GM18498 (cell line): Measurements from ENCODE around the gene SPEN.
A peak's percentile ranks its signal among the peaks of the same experiment; 100 is the strongest.
"Not testable (repeated sequence)": the region's sequence is repeated elsewhere in the genome, so short reads cannot be mapped to it uniquely, and the experiment has no call there.

Source experiments
- ATAC-seq: cut with Tn5 transposase; IDR thresholded peaks from one replicate; pipeline ENCODE4 v1.9.1; 2021; ENCODE audit warnings: mild to moderate bottlenecking, moderate library complexity; ENCODE audit not compliant: unreplicated experiment

SPEN gene

DNA sequence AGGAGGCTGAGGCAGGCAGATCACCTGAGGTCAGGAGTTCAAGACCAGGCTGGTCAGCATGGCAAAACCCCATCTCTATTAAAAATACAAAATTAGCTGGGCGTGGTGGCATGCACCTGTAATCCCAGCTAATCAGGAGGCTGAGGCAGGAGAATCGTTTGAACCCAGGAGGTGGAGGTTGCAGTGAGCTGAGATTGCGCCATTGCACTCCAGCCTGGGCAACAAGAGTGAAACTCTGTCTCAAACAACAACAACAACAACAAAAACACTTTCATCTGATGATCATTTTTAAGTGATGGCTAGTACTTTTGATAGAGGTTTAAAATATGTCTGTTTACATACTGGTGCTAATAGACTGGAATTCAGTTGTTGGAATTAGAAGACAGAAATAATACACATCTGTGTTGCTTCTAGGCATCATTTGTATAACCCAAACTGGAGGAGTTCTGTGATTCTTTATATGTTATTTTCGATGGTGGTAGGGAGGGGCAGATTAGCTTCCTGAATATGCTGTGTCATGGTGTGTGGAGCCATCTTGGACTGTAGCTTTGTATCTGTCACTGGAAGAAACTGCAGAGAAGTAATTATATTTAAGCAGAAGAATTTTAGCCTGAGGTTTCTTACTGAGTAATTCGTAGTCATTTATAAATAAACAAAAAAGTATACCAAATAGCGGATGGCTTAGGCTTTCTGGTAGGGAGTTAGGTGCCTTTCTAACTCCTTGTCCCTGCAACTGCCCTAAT lies 45.5 kb downstream of the SPEN start:
- ATAC-seq, result not testable (repeated sequence)

DNA sequence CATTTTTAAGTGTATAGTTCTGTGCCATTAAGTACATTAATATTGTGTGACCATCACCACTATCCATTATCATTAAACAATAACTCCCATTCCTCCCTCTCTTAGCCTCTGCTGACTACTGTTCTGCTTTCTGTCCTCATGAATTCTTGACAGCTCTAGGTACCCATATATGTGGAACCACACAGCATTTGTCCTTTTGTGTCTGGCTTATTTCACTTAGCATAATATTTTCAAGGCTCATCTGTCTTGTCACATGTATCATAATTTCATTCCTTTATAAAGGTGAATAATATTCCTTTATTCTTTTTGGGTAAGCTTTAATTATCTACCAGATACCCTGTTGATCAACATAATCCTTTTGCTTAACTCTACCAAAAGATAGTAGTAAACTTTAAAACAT lies 47.7 kb downstream of the SPEN start:
- no peak for ATAC-seq

DNA sequence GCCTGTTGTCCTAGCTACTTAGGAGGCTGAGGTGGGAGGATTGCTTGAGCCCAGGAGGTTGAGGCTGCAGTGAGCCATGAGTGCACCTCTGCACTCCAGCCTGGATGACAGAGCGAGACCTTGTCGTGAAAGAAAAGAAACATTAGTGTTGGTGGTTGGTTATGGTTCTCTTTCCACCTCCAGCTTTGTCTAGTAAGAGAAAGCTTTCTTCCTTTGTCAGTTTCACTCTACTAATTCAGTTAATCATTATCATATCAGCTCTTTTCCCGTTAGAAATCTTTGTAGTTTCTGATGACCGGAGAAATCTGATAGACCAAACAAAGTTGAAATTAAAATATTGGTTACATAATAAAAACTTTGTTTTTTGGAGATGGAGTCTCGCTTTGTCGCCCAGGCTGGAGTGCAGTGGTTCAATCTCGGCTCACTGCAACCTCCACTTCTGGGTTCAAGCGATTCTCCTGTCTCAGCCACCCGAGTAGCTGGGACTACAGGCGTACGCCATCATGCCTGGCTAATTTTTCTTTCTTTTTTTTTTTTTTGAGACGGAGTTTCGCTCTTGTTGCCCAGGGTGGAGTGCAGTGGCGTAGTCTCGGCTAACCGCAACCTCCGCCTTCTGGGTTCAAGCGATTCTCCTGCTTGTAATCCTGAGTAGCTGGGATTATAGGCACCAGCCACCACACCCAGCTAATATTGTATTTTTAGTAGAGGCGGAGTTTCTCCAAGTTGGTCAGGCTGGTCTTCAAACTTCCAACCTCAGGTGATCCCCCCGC lies 49.5 kb downstream of the SPEN start:
- ATAC-seq, result not testable (repeated sequence)

DNA sequence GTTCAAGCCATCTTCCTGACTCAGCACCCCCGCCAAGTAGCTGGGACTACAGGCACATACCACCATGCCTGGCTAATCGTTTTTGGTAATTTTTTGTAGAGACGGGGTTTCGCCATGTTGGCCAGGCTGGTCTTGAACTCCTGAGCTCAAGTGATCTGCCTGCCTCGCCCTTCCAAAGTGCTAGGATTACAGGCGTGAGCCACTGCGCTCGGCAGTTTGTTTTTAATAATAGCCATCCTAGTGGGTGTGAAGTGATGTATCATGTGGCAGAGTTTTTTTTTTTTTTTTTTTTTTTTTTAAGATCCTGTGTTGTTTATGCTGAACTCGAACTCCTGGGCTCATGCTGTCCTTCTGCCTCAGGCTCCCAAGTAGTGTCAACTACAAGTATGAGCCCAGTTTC lies 51.8 kb downstream of the SPEN start:
- no peak for ATAC-seq

DNA sequence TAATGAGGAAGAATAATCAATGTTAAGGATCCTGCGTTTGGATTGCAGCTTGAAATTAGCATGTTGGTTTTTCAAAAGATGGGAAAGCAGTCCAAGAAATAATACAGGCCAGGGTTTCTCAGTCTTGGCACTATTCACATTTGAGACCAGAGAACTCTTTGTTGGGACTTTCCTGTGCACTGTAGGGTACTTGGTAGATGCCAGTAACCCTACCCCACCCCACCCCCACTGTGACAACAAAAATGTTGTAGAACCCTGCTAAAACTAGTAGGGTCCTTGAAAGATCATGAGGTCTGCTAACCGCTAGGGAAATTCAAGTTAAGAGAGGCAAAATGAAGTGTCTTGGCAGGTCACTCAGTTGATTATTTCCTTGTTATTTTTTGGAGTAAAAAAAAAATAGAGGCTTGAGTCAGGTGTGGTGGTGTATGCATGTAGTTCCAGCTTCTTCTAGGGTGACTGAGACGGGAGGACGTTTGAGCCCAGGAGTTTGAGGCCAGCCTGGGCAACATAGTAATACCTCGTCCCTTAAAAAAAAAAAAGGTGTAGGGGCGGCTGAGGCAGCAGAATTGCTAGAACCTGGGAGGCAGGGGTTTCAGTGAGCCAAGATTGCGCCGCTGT lies 53.3 kb downstream of the SPEN start:
- ATAC-seq, result no peak

DNA sequence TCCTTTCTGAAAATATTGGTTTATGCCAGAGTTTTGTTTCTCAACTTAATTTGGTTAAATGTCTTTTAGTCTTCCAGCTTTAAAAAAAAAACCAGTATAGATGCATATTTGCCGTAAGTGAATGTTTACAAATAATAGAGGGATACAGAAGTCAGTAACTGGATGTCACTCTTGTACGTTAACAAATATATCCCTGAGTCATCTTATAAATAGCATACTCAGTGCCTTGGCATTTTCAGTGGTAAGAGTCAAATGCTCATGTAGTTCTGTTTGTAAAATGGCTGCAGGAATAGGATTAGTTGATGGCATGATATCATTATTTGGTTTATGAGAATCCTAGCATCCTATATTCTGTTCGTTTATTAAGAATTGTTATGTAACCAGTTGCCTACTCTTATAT lies 55.4 kb downstream of the SPEN start:
- no peak for ATAC-seq

DNA sequence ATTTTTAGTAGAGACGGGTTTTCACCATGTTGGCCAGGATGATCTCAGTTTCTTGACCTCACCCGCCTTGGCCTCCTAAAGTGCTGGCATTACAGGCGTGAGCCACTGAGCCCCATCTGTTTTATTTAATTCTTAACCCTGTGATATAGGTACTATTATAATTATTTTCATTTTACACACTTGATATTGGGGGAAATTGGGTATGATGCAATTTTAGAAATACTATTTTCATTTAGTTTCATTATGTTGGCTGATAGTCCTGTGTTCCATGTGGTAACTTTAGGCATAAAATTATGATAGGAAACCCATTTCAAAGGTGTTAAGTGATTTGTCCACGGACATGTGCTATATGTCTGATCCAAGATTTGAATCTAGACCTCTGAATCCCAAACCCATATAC lies 61.1 kb downstream of the SPEN start:
- no peak for ATAC-seq

DNA sequence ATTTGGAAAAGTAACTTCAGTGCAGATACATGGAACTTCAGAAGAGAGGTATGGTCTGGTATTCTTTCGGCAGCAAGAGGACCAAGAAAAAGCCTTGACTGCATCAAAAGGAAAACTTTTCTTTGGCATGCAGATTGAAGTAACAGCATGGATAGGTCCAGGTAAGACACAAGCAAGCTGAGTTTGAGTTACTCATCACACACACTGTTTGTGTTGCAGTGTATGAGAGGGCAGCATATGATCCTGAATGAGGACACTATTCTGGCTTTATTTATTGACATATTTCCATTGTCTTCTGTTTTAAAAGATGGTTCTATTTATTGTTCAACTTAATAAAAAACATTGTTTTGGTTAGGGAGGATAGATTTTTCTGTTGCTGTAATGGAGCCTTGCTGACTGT lies 63.6 kb downstream of the SPEN start:
- ATAC-seq, result no peak

DNA sequence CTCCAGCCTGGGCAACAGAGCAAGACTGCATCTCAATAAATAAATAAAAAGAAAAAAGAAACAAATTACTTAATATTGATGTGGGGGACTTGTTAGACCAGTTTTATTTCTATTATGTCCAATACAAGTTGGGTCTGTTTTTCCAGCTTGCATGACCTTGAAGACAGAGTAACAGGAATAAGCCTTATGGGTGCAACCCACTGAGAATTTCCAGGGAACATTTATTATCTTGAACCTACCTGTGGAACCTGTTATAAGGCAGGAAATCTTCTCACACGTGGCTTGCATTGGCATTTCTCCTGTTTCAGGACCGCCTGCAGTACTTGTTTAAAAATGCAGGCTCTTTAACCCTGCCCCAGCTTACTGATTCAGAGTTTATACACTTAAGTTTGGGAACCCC lies 64.4 kb downstream of the SPEN start:
- ATAC-seq, result no peak

DNA sequence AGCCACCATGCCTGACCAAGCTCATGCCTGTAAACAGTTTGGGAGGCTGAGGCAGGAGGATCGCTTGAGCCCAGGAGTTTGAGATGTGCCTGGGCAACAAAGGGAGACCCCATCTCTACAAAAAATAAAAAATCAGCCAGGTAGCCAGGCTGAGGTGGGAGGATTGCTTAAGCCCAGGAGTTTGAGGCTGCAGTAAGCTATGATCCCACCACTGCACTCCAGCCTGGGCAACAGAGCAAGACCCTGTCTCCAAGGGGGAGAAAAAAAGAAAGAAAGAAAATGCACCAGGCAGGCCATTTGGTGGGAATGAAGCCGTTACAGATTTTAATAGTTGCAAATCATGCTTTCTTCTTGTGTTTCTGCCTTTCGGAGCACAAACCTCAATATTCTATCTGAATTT lies 66.1 kb downstream of the SPEN start:
- not testable (repeated sequence) for ATAC-seq

DNA sequence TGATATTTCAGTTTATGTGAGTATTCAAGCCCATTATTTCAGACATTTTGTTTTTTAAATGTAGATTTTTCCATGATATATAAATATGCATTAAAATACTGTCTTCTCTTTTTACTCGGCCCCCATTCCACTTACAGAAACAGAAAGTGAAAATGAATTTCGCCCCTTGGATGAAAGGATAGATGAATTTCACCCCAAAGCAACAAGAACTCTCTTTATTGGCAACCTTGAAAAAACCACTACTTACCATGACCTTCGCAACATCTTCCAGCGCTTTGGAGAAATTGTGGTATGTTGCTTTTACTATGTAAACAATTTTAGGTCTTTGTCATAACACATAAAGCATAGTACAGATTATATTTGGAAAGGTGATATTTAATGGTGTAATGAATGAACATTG lies 68.5 kb downstream of the SPEN start:
- ATAC-seq, result no peak

DNA sequence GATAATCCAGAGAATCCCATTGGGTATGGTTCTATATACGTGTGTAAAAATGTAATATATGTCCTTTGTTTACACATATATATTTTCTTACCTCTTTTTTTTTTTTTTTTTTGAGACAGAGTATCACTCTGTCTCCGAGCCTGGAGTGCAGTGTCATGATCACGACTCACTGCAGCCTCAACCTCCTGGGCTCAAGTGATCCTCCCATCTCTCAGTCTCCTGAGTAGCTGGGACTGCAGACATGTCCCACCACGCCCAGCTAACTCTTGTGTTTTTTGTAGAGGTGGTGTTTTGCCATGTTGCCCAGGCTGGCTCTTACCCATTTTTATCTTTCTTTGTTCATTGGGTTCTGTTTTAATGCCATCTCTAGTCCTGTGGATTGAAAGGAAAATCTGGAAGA lies 68.9 kb downstream of the SPEN start:
- ATAC-seq, result no peak

DNA sequence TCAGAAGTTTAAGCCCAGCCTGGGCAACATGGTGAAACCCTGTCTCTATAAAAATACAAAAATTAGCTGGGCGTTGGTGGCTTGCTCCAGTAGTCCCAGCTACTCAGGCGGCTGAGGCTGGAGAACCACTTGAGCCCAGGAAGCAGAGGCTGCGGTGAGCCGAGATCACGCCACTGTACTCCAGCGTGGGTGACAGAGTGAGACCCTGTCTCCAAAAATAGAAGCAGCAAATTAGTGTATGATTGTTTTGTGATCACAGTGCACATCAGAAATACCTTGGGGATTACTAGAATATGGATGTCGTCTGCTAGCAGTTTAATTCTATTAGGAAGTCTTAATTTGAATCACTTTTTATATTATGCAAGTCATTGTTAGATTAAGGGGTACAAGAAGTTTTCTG lies 69.4 kb downstream of the SPEN start:
- ATAC-seq, result no peak

DNA sequence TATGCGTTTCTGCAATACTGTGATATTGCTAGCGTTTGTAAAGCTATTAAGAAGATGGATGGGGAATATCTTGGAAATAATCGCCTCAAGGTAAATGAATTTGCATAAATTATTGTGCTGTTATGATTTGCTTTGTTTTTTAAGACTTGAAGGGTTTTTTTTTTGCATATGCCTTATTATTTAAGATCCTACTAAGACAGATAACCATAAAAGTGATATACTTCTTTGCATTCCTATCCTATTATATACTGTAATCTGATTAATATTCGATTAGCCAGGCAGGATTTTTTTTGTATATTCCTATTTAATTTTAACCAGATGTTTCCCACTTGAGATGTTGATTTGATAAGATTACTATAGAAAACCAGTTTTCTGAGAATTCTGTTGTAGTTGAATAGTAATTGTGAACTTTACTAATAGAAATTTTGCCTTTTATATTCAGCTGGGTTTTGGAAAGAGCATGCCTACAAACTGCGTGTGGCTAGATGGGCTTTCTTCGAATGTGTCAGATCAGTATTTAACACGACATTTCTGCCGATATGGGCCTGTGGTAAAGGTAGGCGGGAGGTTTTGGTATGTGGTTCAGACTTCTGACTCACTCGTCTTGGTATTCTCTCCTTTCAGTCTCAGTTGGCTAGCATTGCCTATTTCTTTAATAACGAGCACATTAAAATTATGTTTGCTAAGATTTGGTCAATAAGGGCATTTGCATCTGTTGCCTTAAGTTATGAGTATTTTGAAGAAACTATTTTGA lies 71.6 kb downstream of the SPEN start:
- peak; percentile 64 for ATAC-seq

DNA sequence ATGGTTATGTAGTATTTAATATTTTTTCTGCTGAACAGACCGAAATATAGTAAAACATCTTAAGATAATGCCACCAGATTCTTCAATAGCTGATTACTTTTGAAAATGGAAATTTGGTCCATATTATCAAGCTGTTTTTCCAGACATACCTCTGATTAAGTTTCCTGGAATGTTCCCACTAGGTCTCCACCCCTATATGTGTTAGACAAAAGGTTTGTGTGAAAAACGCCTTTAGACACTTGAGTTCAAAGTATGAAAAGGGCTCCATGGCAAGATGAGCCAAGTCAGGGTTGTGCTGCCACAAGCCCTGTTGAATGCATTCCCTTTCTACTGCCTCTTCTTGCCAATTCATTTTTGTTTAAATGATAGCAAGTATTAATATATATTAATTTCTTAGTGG lies 75.7 kb downstream of the SPEN start:
- ATAC-seq, result no peak

DNA sequence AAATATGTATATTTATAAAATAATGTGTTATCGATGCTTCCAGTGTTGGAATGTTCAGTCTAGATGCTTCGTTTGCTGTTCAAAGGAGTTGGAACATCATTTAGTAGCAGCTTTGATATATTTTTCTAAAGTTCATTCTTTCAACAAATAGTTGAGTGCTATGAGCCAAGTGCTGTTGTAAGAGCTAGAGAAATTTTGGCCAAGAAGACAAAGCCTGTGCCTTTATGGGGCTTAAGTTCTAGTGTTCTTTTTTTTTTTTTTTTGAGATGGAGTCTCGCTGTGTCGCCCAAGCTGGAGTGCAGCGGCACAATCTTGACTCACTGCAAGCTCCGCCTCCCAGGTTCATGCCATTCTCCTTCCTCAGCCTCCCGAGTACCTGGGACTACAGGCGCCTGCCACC lies 78.9 kb downstream of the SPEN start:
- not testable (repeated sequence) for ATAC-seq

DNA sequence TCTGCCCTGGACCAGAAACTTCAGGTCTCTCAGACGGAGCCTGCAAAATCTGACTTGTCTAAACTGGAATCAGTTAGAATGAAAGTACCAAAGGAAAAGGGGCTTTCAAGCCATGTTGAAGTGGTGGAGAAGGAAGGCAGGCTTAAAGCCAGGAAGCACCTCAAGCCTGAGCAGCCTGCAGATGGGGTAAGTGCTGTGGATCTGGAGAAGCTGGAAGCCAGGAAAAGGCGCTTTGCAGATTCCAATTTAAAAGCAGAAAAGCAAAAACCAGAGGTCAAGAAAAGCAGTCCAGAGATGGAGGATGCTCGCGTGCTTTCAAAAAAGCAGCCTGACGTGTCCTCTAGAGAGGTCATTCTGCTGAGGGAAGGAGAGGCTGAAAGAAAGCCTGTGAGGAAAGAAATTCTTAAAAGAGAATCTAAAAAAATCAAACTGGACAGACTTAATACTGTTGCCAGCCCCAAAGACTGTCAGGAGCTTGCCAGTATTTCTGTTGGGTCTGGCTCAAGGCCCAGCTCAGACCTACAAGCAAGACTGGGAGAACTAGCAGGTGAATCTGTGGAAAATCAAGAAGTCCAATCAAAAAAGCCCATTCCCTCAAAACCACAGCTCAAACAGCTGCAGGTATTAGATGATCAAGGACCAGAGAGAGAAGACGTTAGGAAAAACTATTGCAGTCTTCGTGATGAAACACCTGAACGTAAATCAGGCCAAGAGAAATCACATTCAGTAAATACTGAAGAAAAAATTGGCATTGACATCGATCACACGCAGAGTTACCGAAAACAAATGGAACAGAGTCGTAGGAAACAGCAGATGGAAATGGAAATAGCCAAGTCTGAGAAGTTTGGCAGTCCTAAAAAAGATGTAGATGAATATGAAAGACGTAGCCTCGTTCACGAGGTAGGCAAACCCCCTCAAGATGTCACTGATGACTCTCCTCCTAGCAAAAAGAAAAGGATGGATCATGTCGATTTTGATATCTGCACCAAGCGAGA lies 81.8 kb downstream of the SPEN start:
- ATAC-seq, result no peak

DNA sequence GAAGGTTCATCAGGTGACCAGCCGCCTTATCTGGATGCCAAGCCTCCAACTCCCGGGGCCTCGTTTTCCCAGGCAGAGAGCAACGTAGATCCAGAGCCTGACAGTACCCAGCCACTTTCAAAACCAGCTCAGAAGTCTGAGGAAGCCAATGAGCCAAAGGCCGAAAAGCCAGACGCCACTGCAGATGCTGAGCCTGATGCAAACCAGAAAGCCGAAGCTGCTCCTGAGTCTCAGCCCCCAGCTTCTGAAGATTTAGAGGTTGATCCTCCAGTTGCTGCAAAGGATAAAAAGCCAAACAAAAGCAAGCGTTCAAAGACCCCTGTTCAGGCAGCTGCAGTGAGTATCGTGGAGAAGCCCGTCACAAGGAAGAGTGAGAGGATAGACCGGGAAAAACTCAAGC lies 83.9 kb downstream of the SPEN start:
- ATAC-seq, result no peak

DNA sequence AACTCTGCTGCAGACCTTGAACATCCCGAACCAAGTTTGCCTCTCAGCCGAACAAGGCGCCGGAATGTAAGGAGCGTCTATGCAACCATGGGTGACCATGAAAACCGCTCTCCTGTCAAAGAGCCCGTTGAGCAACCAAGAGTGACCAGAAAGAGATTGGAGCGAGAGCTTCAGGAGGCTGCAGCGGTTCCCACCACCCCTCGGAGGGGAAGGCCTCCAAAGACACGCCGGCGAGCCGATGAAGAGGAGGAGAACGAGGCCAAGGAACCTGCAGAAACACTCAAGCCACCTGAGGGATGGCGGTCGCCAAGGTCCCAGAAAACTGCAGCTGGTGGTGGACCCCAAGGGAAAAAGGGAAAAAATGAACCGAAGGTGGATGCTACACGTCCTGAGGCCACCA lies 84.4 kb downstream of the SPEN start:
- ATAC-seq, result no peak

DNA sequence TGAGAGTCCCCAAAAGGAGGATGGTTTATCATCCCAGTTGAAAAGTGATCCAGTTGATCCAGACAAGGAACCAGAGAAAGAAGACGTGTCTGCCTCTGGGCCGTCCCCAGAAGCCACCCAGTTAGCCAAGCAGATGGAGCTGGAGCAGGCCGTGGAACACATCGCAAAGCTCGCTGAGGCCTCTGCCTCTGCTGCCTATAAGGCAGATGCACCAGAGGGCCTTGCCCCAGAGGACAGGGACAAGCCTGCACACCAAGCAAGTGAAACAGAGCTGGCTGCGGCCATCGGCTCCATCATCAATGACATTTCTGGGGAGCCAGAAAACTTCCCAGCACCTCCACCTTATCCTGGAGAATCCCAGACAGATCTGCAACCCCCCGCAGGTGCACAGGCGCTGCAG lies 85.1 kb downstream of the SPEN start:
- ATAC-seq, result no peak
